GM23338 (cell line): ENCODE measurements around the gene CPNE7.
"Not testable (repeated sequence)": the region's sequence is repeated elsewhere in the genome, so short reads cannot be mapped to it uniquely, and the experiment has no call there.

Source experiments
- CREB1 ChIP-seq: fragments of 250-450 bp; sonication (Bioruptor Pico); IDR thresholded peaks from 2 replicates; pipeline ENCODE4 v1.5.0; 2020; ENCODE audit warnings: low read depth, mild to moderate bottlenecking, moderate library complexity
- CTCF ChIP-seq, 2 experiments: fragments of 200-600 bp in 1 of 2; sonication (generic) in 1 of 2; conservative IDR thresholded peaks; 2 replicates each; pipeline versions ENCODE4 v1.5.1 to v1.6.1; 2016 to 2017; ENCODE audit warnings: antibody characterized with exemption in 2 of 2, low read depth in 2 of 2, mild to moderate bottlenecking in 2 of 2, moderate library complexity in 1 of 2
- ETS1 ChIP-seq: IDR thresholded peaks from 2 replicates; pipeline ENCODE4 v1.6.1; 2016; ENCODE audit warnings: antibody characterized with exemption
- EZH2 ChIP-seq: fragments of 200-600 bp; sonication (generic); IDR thresholded peaks from one replicate; pipeline ENCODE4 v1.8.0; 2017; ENCODE audit warnings: antibody characterized with exemption, mild to moderate bottlenecking, low read depth; ENCODE audit not compliant: unreplicated experiment
- EZH2phosphoT487 ChIP-seq: fragments of 200-600 bp; sonication (generic); IDR thresholded peaks from one replicate; pipeline ENCODE4 v1.8.1; 2018; ENCODE audit warnings: antibody characterized with exemption; ENCODE audit not compliant: unreplicated experiment
- JUNB ChIP-seq: IDR thresholded peaks from one replicate; pipeline ENCODE4 v1.6.1; 2016; ENCODE audit warnings: antibody characterized with exemption; ENCODE audit not compliant: unreplicated experiment
- POLR2AphosphoS5 ChIP-seq: IDR thresholded peaks from 2 replicates; pipeline ENCODE4 v1.6.1; 2016; ENCODE audit warnings: antibody characterized with exemption, low read depth
- REST ChIP-seq: IDR thresholded peaks from one replicate; pipeline ENCODE4 v1.6.1; 2018; ENCODE audit warnings: antibody characterized with exemption; ENCODE audit not compliant: unreplicated experiment
- STAT1 ChIP-seq: IDR thresholded peaks from one replicate; pipeline ENCODE4 v1.6.1; 2016; ENCODE audit warnings: antibody characterized with exemption; ENCODE audit not compliant: unreplicated experiment
- ZNF114 ChIP-seq: fragments of 250-450 bp; sonication (Bioruptor Pico); IDR thresholded peaks from 2 replicates; pipeline ENCODE4 v1.5.0; 2020; ENCODE audit warnings: mild to moderate bottlenecking, moderate library complexity
- ZNF331 ChIP-seq: fragments of 250-450 bp; sonication (Bioruptor Pico); IDR thresholded peaks from 2 replicates; pipeline ENCODE4 v1.5.0; 2020; ENCODE audit warnings: low read depth, mild to moderate bottlenecking, moderate library complexity
- ZNF462 ChIP-seq: fragments of 250-450 bp; sonication (Bioruptor Pico); IDR thresholded peaks from 2 replicates; pipeline ENCODE4 v1.5.0; 2020; ENCODE audit warnings: mild to moderate bottlenecking, moderate library complexity

GRCh38 chr16:89634463-89635385, 59.2 kb downstream of the CPNE7 start:
- TF ChIP-seq CTCF (conservative IDR thresholded peaks at IDR 0.05; ENCODE audit: low read depth in 2 of 2); EZH2; POLR2AphosphoS5; REST; EZH2phosphoT487; ZNF114 (CRISPR knock-in tag); JUNB; ZNF462 (CRISPR knock-in tag); ETS1; ZNF331 (CRISPR knock-in tag); CREB1 (CRISPR knock-in tag); STAT1: not testable (repeated sequence)
